Gastrocnemius medialis (tissue), 4 donors: ENCODE results near the gene USP12. TPM values are rescaled to one million over a fixed set of nuclear protein-coding genes. Genes with fewer than 3 reads are reported as not detected.

Source experiments
- ATAC-seq, 2 donors: fragments of 150-250 bp; one replicate each; pipeline ENCODE4 v1.9.1; 2016
- DNase-seq, 2 donors: peaks; one replicate each; pipeline ENCODE4 v3.0.0-alpha.2; 2019
- H3K27ac ChIP-seq, 4 donors: fragments of 200-600 bp; sonication (generic); 1 replicate in 1 of 4; 2 replicates in 3 of 4; pipeline ENCODE4 v1.5.1; 2016 to 2018; ENCODE audit warnings: mild to moderate bottlenecking in 2 of 4, moderate library complexity in 1 of 4
- H3K27me3 ChIP-seq, 3 donors: fragments of 200-600 bp; sonication (generic) in 2 of 3; 1 replicate in 1 of 3; 2 replicates in 2 of 3; pipeline versions ENCODE4 v1.5.1 to v1.6.0; 2016 to 2019; ENCODE audit warnings: mild to moderate bottlenecking in 1 of 3, moderate library complexity in 1 of 3
- H3K36me3 ChIP-seq, 2 donors: fragments of 200-600 bp; sonication (generic) in 1 of 2; one replicate each; pipeline ENCODE4 v1.5.1; 2017 to 2018
- H3K4me1 ChIP-seq, 2 donors: fragments of 200-600 bp; sonication (generic) in 1 of 2; one replicate each; pipeline ENCODE4 v1.5.1; 2016 to 2017; ENCODE audit warnings: mild to moderate bottlenecking in 2 of 2
- H3K4me3 ChIP-seq, 4 donors: fragments of 200-600 bp; sonication (generic) in 3 of 4; 1 replicate in 1 of 4; 2 replicates in 3 of 4; pipeline ENCODE4 v1.5.1; 2016 to 2019; ENCODE audit warnings: mild to moderate bottlenecking in 2 of 4
- H3K9me3 ChIP-seq, 3 donors: fragments of 200-600 bp; sonication (generic) in 2 of 3; 1 replicate in 1 of 3; 2 replicates in 2 of 3; pipeline ENCODE4 v1.5.1; 2016 to 2019
- POLR2A ChIP-seq, 2 donors: fragments of 450-650 bp; IDR thresholded peaks; one replicate each; pipeline ENCODE4 v1.6.1; 2017; ENCODE audit warnings: antibody characterized with exemption in 2 of 2, mild to moderate bottlenecking in 2 of 2, moderate library complexity in 2 of 2
- in situ Hi-C, 4 donors: fragments of 200-750 bp; cut with MboI; loops; one replicate each; pipeline versions ENCODE4 v1.15.0 to v1.8.0; 2017; ENCODE audit warnings: low sequenced_read_pairs in 4 of 4
- intact Hi-C: fragments of 100-400 bp; cut with DNase I; formaldehyde crosslinking; loops from one replicate; pipeline ENCODE4 v1.15.1; 2023; ENCODE audit warnings: low total_unique reads
- total RNA-seq, 4 donors: library from RNA; depleted of rRNA; stranded (reverse); fragments of >200 nt; gene quantifications; one replicate each; pipeline versions ENCODE4 v1.1.0 to v1.2.3, GENCODE V29; 2016
- TF ChIP-seq, protein P1 (sequence below), 5 experiments: fragments of 450-650 bp in 3 of 5; fragments of 200-600 bp in 2 of 5; sonication (generic) in 2 of 5; IDR thresholded peaks in 4 of 5; conservative IDR thresholded peaks in 1 of 5; 1 replicate in 4 of 5; 2 replicates in 1 of 5; pipeline ENCODE4 v1.5.1; 2016 to 2019; ENCODE audit warnings: antibody characterized with exemption in 5 of 5, mild to moderate bottlenecking in 3 of 5, moderate library complexity in 3 of 5

The USP12 gene
- total RNA-seq, 4 donors from 2014 or later, result 11.1 to 27.6 (median 13.1) TPM

DNA sequence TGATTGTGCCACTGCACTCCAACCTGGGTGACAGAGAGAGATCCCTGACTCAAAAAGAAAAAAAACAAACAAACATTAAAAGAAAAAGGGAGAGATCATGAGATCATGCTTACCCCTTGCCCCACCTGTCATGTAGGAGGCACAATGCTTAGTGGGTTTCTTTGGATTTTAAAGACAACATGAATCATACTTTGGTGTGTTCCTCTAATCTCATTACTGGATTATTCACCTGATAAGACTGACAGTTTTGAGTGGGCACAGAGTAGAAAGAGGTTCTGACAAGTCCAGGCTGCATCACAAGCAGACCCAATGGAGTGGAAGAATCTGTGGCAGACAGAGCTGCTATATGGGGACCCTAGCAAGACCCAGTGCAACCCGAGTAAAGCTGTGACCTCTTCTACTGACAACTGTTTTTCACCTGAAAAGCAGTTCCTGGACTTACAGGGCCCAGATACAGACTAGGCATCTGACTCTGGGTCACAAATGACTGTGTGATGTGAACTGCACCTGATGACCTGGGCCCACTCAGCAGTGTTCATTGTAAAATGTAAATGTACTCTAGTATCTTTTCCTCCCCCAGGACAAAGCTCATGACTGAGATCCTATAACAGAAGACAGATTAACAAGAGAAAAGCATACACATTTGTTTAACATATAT is 28.9 kb upstream of the USP12 start:
- Histone ChIP-seq H3K27ac (no peak overlapping the region), H3K36me3 (no peaks in the 10 kb centered on the region), H3K4me1 (no peaks in the 10 kb centered on the region), H3K4me3 (no peak overlapping the region), H3K27me3 (peaks cover 0 to 5% (median 0%) of the 10 kb centered on the region in 3 donors), H3K9me3 (no peaks in the 10 kb centered on the region)
- TF ChIP-seq, protein P1, sequence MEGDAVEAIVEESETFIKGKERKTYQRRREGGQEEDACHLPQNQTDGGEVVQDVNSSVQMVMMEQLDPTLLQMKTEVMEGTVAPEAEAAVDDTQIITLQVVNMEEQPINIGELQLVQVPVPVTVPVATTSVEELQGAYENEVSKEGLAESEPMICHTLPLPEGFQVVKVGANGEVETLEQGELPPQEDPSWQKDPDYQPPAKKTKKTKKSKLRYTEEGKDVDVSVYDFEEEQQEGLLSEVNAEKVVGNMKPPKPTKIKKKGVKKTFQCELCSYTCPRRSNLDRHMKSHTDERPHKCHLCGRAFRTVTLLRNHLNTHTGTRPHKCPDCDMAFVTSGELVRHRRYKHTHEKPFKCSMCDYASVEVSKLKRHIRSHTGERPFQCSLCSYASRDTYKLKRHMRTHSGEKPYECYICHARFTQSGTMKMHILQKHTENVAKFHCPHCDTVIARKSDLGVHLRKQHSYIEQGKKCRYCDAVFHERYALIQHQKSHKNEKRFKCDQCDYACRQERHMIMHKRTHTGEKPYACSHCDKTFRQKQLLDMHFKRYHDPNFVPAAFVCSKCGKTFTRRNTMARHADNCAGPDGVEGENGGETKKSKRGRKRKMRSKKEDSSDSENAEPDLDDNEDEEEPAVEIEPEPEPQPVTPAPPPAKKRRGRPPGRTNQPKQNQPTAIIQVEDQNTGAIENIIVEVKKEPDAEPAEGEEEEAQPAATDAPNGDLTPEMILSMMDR (IDR thresholded peaks at IDR 0.05 in 4 of 5, conservative IDR thresholded peaks at IDR 0.05 in 1 of 5), result no peak
- TF ChIP-seq POLR2A (IDR thresholded peaks at IDR 0.05), result no peak
- ATAC-seq, result no peak
- DNase-seq, result no peak
- in situ Hi-C loops, result loop anchor here in 1 of 4 donors (25.0 kb wide), 1 partner anchor 213 kb away; no protein-coding TSS in a partner anchor
- intact Hi-C loops, result no loop called here

DNA sequence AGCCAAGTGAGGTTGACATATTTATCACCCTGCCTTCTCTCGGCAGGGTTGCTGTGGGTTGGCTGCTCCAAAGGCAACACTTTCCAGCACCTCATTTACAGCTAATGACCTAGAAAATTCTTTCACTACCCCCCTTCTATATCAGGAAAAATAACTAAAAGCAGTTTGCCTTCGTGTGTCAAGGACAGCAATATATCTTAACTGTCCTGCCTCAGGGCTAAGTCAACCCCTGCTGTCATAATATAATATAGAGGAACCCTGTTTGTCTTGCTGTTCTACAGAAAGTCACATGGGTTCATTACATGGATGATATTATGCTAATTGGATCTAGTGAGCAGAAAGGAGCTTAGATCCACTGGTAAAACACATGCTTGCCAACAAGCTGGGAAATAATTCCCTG is 28.1 kb upstream of the USP12 start:
- Histone ChIP-seq H3K27me3 (peaks cover 0 to 5% (median 0%) of the 10 kb centered on the region in 3 donors), H3K27ac (no peak overlapping the region), H3K4me1 (no peaks in the 10 kb centered on the region), H3K36me3 (no peaks in the 10 kb centered on the region), H3K9me3 (no peaks in the 10 kb centered on the region), H3K4me3 (no peak overlapping the region)
- ATAC-seq (no peak), DNase-seq (no peak)
- in situ Hi-C loops, result loop anchor here in 3 of 4 donors (10.0 to 25.0 kb wide), 2 partner anchors 212 to 215 kb away; no protein-coding TSS in a partner anchor
- intact Hi-C loops, result no loop called here
- TF ChIP-seq POLR2A (IDR thresholded peaks at IDR 0.05), result no peak
- TF ChIP-seq, protein P1 (IDR thresholded peaks at IDR 0.05 in 4 of 5, conservative IDR thresholded peaks at IDR 0.05 in 1 of 5), result no peak

DNA sequence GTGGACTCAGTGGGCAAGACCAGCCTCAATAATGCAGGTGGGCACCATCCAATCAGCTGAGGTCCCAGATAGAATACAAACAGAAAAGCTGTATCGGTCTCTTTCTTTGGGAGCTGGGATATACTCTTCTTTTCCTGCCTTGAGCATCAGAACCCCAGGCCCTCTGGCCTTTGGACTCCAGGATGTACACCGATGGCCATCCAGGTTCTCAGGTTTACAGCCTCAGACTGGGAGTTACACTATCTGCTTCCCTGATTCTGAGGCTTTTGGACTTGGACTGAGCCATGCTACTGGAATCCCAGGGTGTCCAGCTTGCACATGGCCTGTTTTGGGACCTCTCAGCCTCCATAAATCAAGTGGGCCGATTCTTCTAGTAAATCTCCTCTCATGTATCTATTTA is 27.6 kb upstream of the USP12 start:
- no peak overlapping the region for H3K27ac ChIP-seq
- no peaks in the 10 kb centered on the region for H3K36me3 ChIP-seq
- H3K9me3 ChIP-seq, result no peaks in the 10 kb centered on the region
- no peak for TF ChIP-seq POLR2A (IDR thresholded peaks at IDR 0.05)
- TF ChIP-seq, protein P1 (IDR thresholded peaks at IDR 0.05 in 4 of 5, conservative IDR thresholded peaks at IDR 0.05 in 1 of 5), result no peak
- no peak for ATAC-seq
- in situ Hi-C loops (loop anchor here in 2 of 4 donors (10.0 to 25.0 kb wide), 2 partner anchors 212 to 214 kb away; no protein-coding TSS in a partner anchor), intact Hi-C loops (no loop called here)
- no peak overlapping the region for H3K4me3 ChIP-seq
- peaks cover 0 to 8% (median 0%) of the 10 kb centered on the region in 3 donors for H3K27me3 ChIP-seq
- DNase-seq, result no peak
- H3K4me1 ChIP-seq, result no peaks in the 10 kb centered on the region

DNA sequence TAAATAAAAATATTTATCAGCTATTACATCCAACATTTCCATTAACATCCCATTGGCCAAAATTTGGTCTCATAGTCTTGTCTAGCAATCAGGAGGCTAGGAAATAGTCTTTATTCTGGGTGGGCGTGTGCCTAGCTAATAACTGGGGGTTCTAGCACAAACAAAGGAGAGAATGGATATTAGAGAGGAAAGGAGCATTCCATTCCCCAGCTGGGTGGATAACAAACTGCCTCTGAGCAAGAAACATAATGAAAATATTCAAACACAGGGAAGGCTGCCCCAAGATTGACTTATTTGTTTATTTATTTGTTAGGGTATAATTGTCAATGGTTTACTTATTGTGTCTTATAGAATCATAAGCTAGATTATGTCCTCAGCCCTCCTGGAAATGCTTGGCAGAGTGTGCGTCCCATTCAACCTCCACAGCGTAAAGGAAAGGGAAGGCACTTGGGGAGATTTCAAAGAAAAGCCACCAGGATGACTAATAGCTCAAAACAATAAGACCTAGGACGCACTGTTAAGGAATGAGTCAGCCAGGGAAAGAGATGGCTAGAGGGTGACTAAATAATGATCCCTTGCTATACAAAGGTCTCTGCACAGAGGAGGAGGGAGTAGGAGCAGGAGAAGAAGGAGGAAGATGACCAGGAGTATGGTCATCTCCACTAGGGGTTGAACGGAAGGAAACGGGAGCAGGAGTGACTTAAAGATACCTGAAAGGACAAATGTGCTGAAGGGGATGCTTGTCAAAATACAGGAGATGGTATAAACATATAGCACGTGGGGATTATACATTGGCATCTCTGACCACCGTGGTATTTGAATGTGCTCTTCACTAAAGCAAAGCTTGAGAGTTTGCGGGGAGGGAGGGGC is 23.5 kb upstream of the USP12 start:
- in situ Hi-C loops, result loop anchor here in 2 of 4 donors (10.0 to 25.0 kb wide), 2 partner anchors 208 to 210 kb away; no protein-coding TSS in a partner anchor
- no peak overlapping the region for H3K4me3 ChIP-seq
- H3K4me1 ChIP-seq, result no peaks in the 10 kb centered on the region
- no peaks in the 10 kb centered on the region for H3K36me3 ChIP-seq
- TF ChIP-seq, protein P1 (IDR thresholded peaks at IDR 0.05 in 4 of 5, conservative IDR thresholded peaks at IDR 0.05 in 1 of 5), result no peak
- no peak for TF ChIP-seq POLR2A (IDR thresholded peaks at IDR 0.05)
- ATAC-seq, result no peak
- no peaks in the 10 kb centered on the region for H3K9me3 ChIP-seq
- intact Hi-C loops, result no loop called here
- H3K27ac ChIP-seq, result no peak overlapping the region
- no peak for DNase-seq
- H3K27me3 ChIP-seq, result peaks cover 0 to 8% (median 0%) of the 10 kb centered on the region in 3 donors
